GM12878 (cell line): Measurements from ENCODE around the gene C2CD4D. TPM values are rescaled to one million over a fixed set of nuclear protein-coding genes. Genes with fewer than 3 reads are reported as not detected.

Source experiments
- ASH2L ChIP-seq: fragments of 300-600, 200-600 bp; sonication (generic); IDR thresholded peaks from 2 replicates; pipeline ENCODE4 v1.6.1; 2017; ENCODE audit warnings: low read depth, mild to moderate bottlenecking, borderline replicate concordance
- BRCA1 ChIP-seq: IDR thresholded peaks from 2 replicates; pipeline ENCODE4 v1.6.1; 2011; ENCODE audit warnings: low read depth, low read length, improper control_type of control experiment
- CHD2 ChIP-seq: IDR thresholded peaks from 2 replicates; pipeline ENCODE4 v1.6.1; 2011; ENCODE audit warnings: low read depth, low read length, improper control_type of control experiment, borderline replicate concordance
- CUX1 ChIP-seq: IDR thresholded peaks from 2 replicates; pipeline ENCODE4 v1.6.1; 2012; ENCODE audit warnings: improper control_type of control experiment, low read depth, low read length; ENCODE audit not compliant: insufficient replicate concordance
- EP300 ChIP-seq, 2 experiments: fragments of 150-350 bp in 1 of 2; IDR thresholded peaks; 2 replicates each; pipeline ENCODE4 v1.6.1; 2011 to 2012; ENCODE audit warnings: low read depth in 2 of 2, low read length in 2 of 2, borderline replicate concordance in 1 of 2, improper control_type of control experiment in 1 of 2, inconsistent platforms in 1 of 2; ENCODE audit not compliant: control insufficient read depth in 1 of 2
- HDGF ChIP-seq: fragments of 450-650 bp; IDR thresholded peaks from 2 replicates; pipeline ENCODE4 v1.6.1; 2016; ENCODE audit warnings: antibody characterized with exemption
- IKZF2 ChIP-seq, 2 experiments: fragments of 450-650 bp; IDR thresholded peaks; 2 replicates each; pipeline ENCODE4 v1.6.1; 2017; ENCODE audit warnings: mild to moderate bottlenecking in 2 of 2, moderate library complexity in 2 of 2
- KAT2A ChIP-seq: conservative IDR thresholded peaks from 2 replicates; pipeline ENCODE4 v1.6.1; 2011; ENCODE audit warnings: low read depth, low read length; ENCODE audit not compliant: control insufficient read depth
- NBN ChIP-seq: fragments of 450-650 bp; IDR thresholded peaks from 2 replicates; pipeline ENCODE4 v1.6.1; 2016
- NFYA ChIP-seq: IDR thresholded peaks from 2 replicates; pipeline ENCODE4 v1.6.1; 2011; ENCODE audit warnings: low read depth, mild to moderate bottlenecking, low read length, improper control_type of control experiment, borderline replicate concordance
- NR2F1 ChIP-seq: fragments of 450-650 bp; conservative IDR thresholded peaks from 2 replicates; pipeline ENCODE4 v1.6.1; 2017; ENCODE audit warnings: mild to moderate bottlenecking
- POLR2AphosphoS5 ChIP-seq: IDR thresholded peaks from 2 replicates; pipeline ENCODE4 v1.6.1; 2011; ENCODE audit warnings: mild to moderate bottlenecking, low read length, inconsistent platforms
- RBBP5 ChIP-seq: fragments of 200-600 bp; sonication (generic); conservative IDR thresholded peaks from 2 replicates; pipeline ENCODE4 v1.6.1; 2016
- SIN3A ChIP-seq: IDR thresholded peaks from 2 replicates; pipeline ENCODE4 v1.6.1; 2012; ENCODE audit warnings: low read depth, low read length, improper control_type of control experiment
- TCF3 ChIP-seq: IDR thresholded peaks from 2 replicates; pipeline ENCODE4 v1.6.1; 2012; ENCODE audit warnings: low read depth, mild to moderate bottlenecking, low read length, borderline replicate concordance; ENCODE audit not compliant: insufficient read depth
- ZBED1 ChIP-seq: IDR thresholded peaks from 2 replicates; pipeline ENCODE4 v1.6.1; 2016; ENCODE audit warnings: borderline replicate concordance
- ZBTB33 ChIP-seq: fragments of 450-650 bp; IDR thresholded peaks from 2 replicates; pipeline ENCODE4 v1.6.1; 2017; ENCODE audit warnings: mild to moderate bottlenecking
- ZBTB40 ChIP-seq: fragments of 450-650 bp; IDR thresholded peaks from 2 replicates; pipeline ENCODE4 v1.6.1; 2016; ENCODE audit warnings: mild to moderate bottlenecking, moderate library complexity, borderline replicate concordance
- ZNF274 ChIP-seq: IDR thresholded peaks from one replicate; pipeline ENCODE4 v1.8.0; 2011; ENCODE audit not compliant: insufficient read length, insufficient read depth
- polyA plus RNA-seq, 11 experiments: library from polyadenylated mRNA; depleted of rRNA in 4 of 11; unstranded in 6 of 11; stranded (reverse) in 5 of 11; fragments of >200 nt; fragmentation: Nextera tagmentation in 4 of 11; fragmentation: Illumina TruSeq in 1 of 11; extraction: Ambion mirVana in 4 of 11; extraction: Trizol in 1 of 11; gene quantifications; 1 replicate in 1 of 11; 2 replicates in 10 of 11; pipeline versions ENCODE4 v1.2.1 to v1.2.3, GENCODE V29; 2011 to 2016; ENCODE audit warnings: inconsistent platforms in 2 of 11, missing spikeins in 2 of 11, low read depth in 1 of 11
- total RNA-seq, 4 experiments: library from RNA; depleted of rRNA in 3 of 4; stranded (reverse); fragments of >200 nt in 3 of 4; fragmentation: Illumina TruSeq in 1 of 4; extraction: Trizol in 1 of 4; gene quantifications; 2 replicates each; pipeline versions ENCODE4 v1.2.1 to v1.2.3, GENCODE V29; 2013 to 2021

C2CD4D gene
- total and polyA plus RNA-seq, 10 of the 15 experiments (the other 5 are each of a cell fraction or from before 2014, with no cell fraction given): 0.03 to 0.67 (median 0.13) TPM; not detected in 4

- TF ChIP-seq NFYA: no peak
- TF ChIP-seq TCF3: no peak
- no peak for TF ChIP-seq RBBP5
- no peak for TF ChIP-seq HDGF
- no peak for TF ChIP-seq KAT2A
- TF ChIP-seq ZNF274: no peak
- TF ChIP-seq ASH2L: no peak
- TF ChIP-seq ZBED1: no peak
- no peak for TF ChIP-seq SIN3A
- no peak for TF ChIP-seq ZBTB33
- peak; percentile 73; the same call in 1 of the 2 replicates for TF ChIP-seq CHD2
- TF ChIP-seq ZBTB40: no peak
- no peak for TF ChIP-seq EP300 (IDR thresholded peaks at IDR 0.05; ENCODE audit: borderline replicate concordance in 1 of 2, control insufficient read depth in 1 of 2, low read depth in 2 of 2, low read length in 2 of 2)
- TF ChIP-seq NR2F1: no peak
- no peak for TF ChIP-seq POLR2AphosphoS5
- no peak; the same call in 1 of the 2 replicates for TF ChIP-seq NBN
- peak; percentile 32; the same call in 1 of the 2 replicates for TF ChIP-seq BRCA1
- TF ChIP-seq IKZF2 (IDR thresholded peaks at IDR 0.05): no peak
- no peak for TF ChIP-seq CUX1
Observed at GRCh38 chr1:151790940-151791651, 48.5 kb downstream of the C2CD4D start (continued).
